NCI-H2107 treated with DMSO at 0.1 percent for 48 hours (cell line): ENCODE results near the gene GNL2.
"Not testable (repeated sequence)": the region's sequence is repeated elsewhere in the genome, so short reads cannot be mapped to it uniquely, and the experiment has no call there.

Experiments
- DNase-seq: peaks from one replicate; lab custom pipeline; 2025; ENCODE audit not compliant: unreplicated experiment; lab: John Stamatoyannopoulos, UW

The GNL2 gene

GRCh38 chr1:37560401-37561132, 35.2 kb downstream of the GNL2 start:
- no peak for DNase-seq

- DNase-seq: not testable (repeated sequence)
Observed at GRCh38 chr1:37559957-37560379, 35.8 kb downstream of the GNL2 start.

GRCh38 chr1:37559080-37559479, 36.7 kb downstream of the GNL2 start:
- DNase-seq: no peak

GRCh38 chr1:37558411-37558810, 37.3 kb downstream of the GNL2 start:
- no peak for DNase-seq

GRCh38 chr1:37557402-37557801, 38.3 kb downstream of the GNL2 start:
- no peak for DNase-seq

- DNase-seq: no peak
Observed at GRCh38 chr1:37556712-37557196, 39.0 kb downstream of the GNL2 start, which contains the start of gene DNALI1. Gene DNALI1, plus strand, starts transcription at chr1:37556940. Its CDS starts 55 bp downstream, at chr1:37556995.

- DNase-seq: peak; percentile 89
Observed at GRCh38 chr1:37553927-37554808, 41.6 kb downstream of the GNL2 start, which contains the start of gene SNIP1. Gene SNIP1, minus strand, starts transcription at chr1:37554293. Its CDS starts 64 bp downstream, at chr1:37554229.

GRCh38 chr1:37553598-37553926, 42.2 kb downstream of the GNL2 start:
- DNase-seq: no peak

GRCh38 chr1:37549341-37549740, 46.4 kb downstream of the GNL2 start:
- no peak for DNase-seq

- DNase-seq: no peak
Observed at GRCh38 chr1:37545019-37545418, 50.7 kb downstream of the GNL2 start.

GRCh38 chr1:37544530-37544929, 51.2 kb downstream of the GNL2 start:
- DNase-seq: no peak

- no peak for DNase-seq
Observed at GRCh38 chr1:37540036-37540785, 55.5 kb downstream of the GNL2 start.

- not testable (repeated sequence) for DNase-seq
Observed at GRCh38 chr1:37539154-37539553, 56.6 kb downstream of the GNL2 start.

- DNase-seq: peak; percentile 55
Observed at GRCh38 chr1:37537378-37537777, 58.4 kb downstream of the GNL2 start.

GRCh38 chr1:37533317-37534093, 62.2 kb downstream of the GNL2 start:
- no peak for DNase-seq

GRCh38 chr1:37532418-37533156, 63.1 kb downstream of the GNL2 start:
- not testable (repeated sequence) for DNase-seq

GRCh38 chr1:37529888-37530287, 65.8 kb downstream of the GNL2 start:
- DNase-seq: not testable (repeated sequence)

- no peak for DNase-seq
Observed at GRCh38 chr1:37519613-37520012, 76.1 kb downstream of the GNL2 start.

GRCh38 chr1:37518929-37519328, 76.8 kb downstream of the GNL2 start:
- not testable (repeated sequence) for DNase-seq

GRCh38 chr1:37518241-37518640, 77.5 kb downstream of the GNL2 start:
- DNase-seq: not testable (repeated sequence)
